ENCODE data around the gene MARCHF2. TPM values are rescaled to one million over a fixed set of nuclear protein-coding genes. Genes with fewer than 3 reads are reported as not detected.

Gene MARCHF2
- total RNA-seq, 6 experiments from 2014 or later = 23.5 to 30.2 (median 26.0) TPM

DNA sequence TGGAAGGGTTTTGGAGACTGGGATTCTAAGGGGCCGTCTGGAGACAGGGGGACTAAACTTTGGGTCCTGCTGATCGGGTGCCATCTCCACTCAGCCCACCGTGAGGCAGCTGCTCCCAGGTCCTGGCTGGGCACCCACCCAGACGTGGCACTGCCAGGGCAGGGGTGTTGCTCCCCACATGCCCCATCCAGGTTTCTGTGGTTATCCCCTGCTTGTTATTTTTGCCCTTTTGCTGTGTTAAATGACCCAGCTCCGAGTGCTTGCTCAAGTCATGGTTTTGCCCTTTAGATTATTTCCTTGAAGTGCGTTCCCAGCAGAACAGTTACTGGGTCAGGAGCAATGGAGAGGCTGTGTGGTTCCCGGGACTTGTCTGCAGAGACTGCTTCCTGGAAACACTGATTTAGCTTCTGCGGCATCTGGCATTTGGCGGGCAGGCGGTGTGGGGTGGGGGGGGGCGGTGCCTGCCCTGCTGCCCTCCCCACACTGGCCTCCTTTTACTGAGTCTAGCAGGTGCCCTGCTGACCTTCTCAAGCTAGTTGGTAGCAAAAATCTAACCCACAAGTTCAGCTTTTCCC is 21.0 kb upstream of the MARCHF2 start:
- peak overlapping the region; percentile 52; the same call in 1 of the 2 replicates for H3K27ac Mint-ChIP-seq
- no peak for DNase-seq
- H3K36me3 Mint-ChIP-seq (ENCODE audit: low read depth) = peaks cover 5% of the 10 kb centered on the region
- peaks cover 39% of the 10 kb centered on the region for H3K4me1 Mint-ChIP-seq (ENCODE audit: low read depth)
- no peak overlapping the region for H3K4me3 Mint-ChIP-seq
- TF ChIP-seq CTCF (IDR thresholded peaks at IDR 0.05) = no peak
- H3K9me3 Mint-ChIP-seq = no peaks in the 10 kb centered on the region
- H3K27me3 Mint-ChIP-seq (ENCODE audit: insufficient read depth) = no peaks in the 10 kb centered on the region; the same call in 1 of the 2 replicates

DNA sequence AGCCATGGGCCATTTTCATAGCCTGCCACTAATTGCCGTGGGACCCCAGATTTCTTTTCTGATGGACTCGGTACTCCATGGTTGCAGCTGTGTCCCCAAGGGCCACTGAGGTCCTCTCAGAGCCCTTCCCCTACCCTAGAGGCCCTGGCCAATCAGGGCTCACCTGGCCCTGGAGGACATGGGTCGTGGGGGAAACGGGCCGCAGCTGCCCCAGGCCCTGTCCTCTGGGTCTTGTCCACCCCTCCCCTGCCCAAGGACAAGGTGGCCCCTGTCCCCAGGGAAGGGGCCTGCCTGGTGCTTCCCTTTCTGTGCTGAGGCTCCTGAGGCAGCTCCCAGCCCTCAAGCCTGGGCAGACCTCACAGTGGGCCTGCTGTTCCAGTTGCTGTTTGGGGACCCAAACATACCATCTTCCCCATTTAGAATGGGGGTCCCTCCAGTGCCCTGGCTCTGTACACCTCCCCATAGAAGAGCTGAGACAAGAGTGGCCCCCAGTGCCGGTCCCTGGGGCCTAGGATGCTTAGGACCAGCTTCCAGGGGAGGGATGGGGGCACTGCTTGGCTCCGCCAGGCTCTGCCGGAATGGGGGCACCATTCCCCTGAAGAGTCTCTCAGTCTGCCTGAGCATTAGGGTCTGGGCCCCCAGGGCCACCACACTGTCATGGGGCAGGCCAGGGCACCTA is 19.8 kb upstream of the MARCHF2 start:
- Mint-ChIP-seq H3K4me1 (ENCODE audit: low read depth) (peaks cover 39% of the 10 kb centered on the region), H3K27ac (no peak overlapping the region), H3K9me3 (no peaks in the 10 kb centered on the region), H3K27me3 (ENCODE audit: insufficient read depth) (peaks cover 2% of the 10 kb centered on the region; the same call in 1 of the 2 replicates), H3K36me3 (ENCODE audit: low read depth) (no peaks in the 10 kb centered on the region), H3K4me3 (no peak overlapping the region)
- DNase-seq = no peak
- no peak for TF ChIP-seq CTCF (IDR thresholded peaks at IDR 0.05)

- no peaks in the 10 kb centered on the region for H3K9me3 Mint-ChIP-seq
- no peak for DNase-seq
- no peak overlapping the region for H3K4me3 Mint-ChIP-seq
- H3K27me3 Mint-ChIP-seq (ENCODE audit: insufficient read depth) = peaks cover 2% of the 10 kb centered on the region; the same call in 1 of the 2 replicates
- H3K27ac Mint-ChIP-seq = peak overlapping the region; percentile 86
- H3K36me3 Mint-ChIP-seq (ENCODE audit: low read depth) = no peaks in the 10 kb centered on the region
- no peak for TF ChIP-seq CTCF (IDR thresholded peaks at IDR 0.05)
- peaks cover 38% of the 10 kb centered on the region for H3K4me1 Mint-ChIP-seq (ENCODE audit: low read depth)
These were observed 19.2 kb upstream of the MARCHF2 start for GRCh38 chr19:8393871-8394250.

- peaks cover 38% of the 10 kb centered on the region for H3K4me1 Mint-ChIP-seq (ENCODE audit: low read depth)
- DNase-seq = no peak
- no peak overlapping the region for H3K27ac Mint-ChIP-seq
These were observed 17.5 kb upstream of the MARCHF2 start for GRCh38 chr19:8395621-8396082.

DNA sequence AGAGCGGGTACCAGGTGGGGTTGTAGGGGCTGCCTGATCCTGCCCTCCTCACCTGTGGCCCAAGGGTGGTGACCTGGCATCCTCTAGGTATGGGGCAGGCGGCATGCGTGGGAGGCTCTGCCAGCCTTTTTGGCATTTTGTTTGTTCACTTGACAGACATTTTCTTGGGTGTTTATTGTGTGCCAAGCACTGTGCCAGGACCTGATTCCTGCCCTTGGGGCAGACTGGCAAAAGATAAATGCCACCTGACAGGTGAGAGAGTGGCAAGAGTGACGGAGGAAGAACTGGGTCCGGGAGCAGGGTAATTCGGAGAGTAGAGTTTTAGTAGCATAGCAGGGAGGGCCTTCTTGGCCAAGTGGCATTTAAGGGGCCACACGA is 16.9 kb upstream of the MARCHF2 start:
- no peak for TF ChIP-seq CTCF (IDR thresholded peaks at IDR 0.05)
- H3K9me3 Mint-ChIP-seq = no peaks in the 10 kb centered on the region
- no peak overlapping the region for H3K4me3 Mint-ChIP-seq
- no peaks in the 10 kb centered on the region; the same call in 1 of the 2 replicates for H3K36me3 Mint-ChIP-seq (ENCODE audit: low read depth)
- H3K27ac Mint-ChIP-seq = no peak overlapping the region
- H3K4me1 Mint-ChIP-seq (ENCODE audit: low read depth) = peaks cover 38% of the 10 kb centered on the region
- no peak for DNase-seq
- H3K27me3 Mint-ChIP-seq (ENCODE audit: insufficient read depth) = peaks cover 4% of the 10 kb centered on the region; the same call in 1 of the 2 replicates

More at GRCh38 chr19:8395621-8396082, 17.5 kb upstream of the MARCHF2 start:
- no peaks in the 10 kb centered on the region; the same call in 1 of the 2 replicates for H3K36me3 Mint-ChIP-seq (ENCODE audit: low read depth)
- no peaks in the 10 kb centered on the region for H3K9me3 Mint-ChIP-seq
- H3K4me3 Mint-ChIP-seq = no peak overlapping the region
- H3K27me3 Mint-ChIP-seq (ENCODE audit: insufficient read depth) = peaks cover 4% of the 10 kb centered on the region; the same call in 1 of the 2 replicates
- no peak for TF ChIP-seq CTCF (IDR thresholded peaks at IDR 0.05)

Data from HFFc6 (cell line).